Naive B cell (primary cell): ENCODE results near the gene SEMA5B. TPM values are rescaled to one million over a fixed set of nuclear protein-coding genes. Genes with fewer than 3 reads are reported as not detected.

Source experiments
- ATAC-seq, 2 donors: fragments of 150-1000 bp; cut with Tn5 transposase; 2 replicates each; pipeline ENCODE4 v1.10.0; 2021; ENCODE audit warnings: low read depth in 2 of 2, mild to moderate bottlenecking in 2 of 2, moderate library complexity in 2 of 2
- DNase-seq: peaks from one replicate; pipeline ENCODE4 v3.0.0; 2022
- H3K27ac Mint-ChIP-seq, 6 donors: one replicate each; pipeline ENCODE4 v1.8.0; 2020 to 2022; ENCODE audit warnings: mild to moderate bottlenecking in 6 of 6, mixed read lengths in 6 of 6, moderate library complexity in 5 of 6, inconsistent platforms in 2 of 6
- H3K27me3 Mint-ChIP-seq, 3 donors: one replicate each; pipeline ENCODE4 v1.8.0; 2021 to 2022; ENCODE audit warnings: mixed read lengths in 3 of 3, mild to moderate bottlenecking in 1 of 3
- H3K36me3 Mint-ChIP-seq, 2 donors: one replicate each; pipeline ENCODE4 v1.8.0; 2020 to 2022; ENCODE audit warnings: mixed read lengths in 2 of 2, inconsistent platforms in 1 of 2, mild to moderate bottlenecking in 1 of 2
- H3K4me1 Mint-ChIP-seq, 3 donors: one replicate each; pipeline ENCODE4 v1.8.0; 2020 to 2022; ENCODE audit warnings: mixed read lengths in 3 of 3, inconsistent platforms in 1 of 3, mild to moderate bottlenecking in 1 of 3, moderate library complexity in 1 of 3
- H3K4me3 Mint-ChIP-seq, 8 donors: one replicate each; pipeline ENCODE4 v1.8.0; 2020 to 2022; ENCODE audit warnings: mild to moderate bottlenecking in 8 of 8, mixed read lengths in 8 of 8, moderate library complexity in 8 of 8, inconsistent platforms in 2 of 8
- H3K9me3 Mint-ChIP-seq, 7 donors: one replicate each; pipeline ENCODE4 v1.8.0; 2020 to 2022; ENCODE audit warnings: mixed read lengths in 7 of 7, mild to moderate bottlenecking in 5 of 7, inconsistent platforms in 2 of 7, moderate library complexity in 1 of 7
- polyA plus RNA-seq, 6 donors: library from polyadenylated mRNA; unstranded; fragments of 300-500 nt; fragmentation: Illumina TruSeq; gene quantifications; one replicate each; pipeline ENCODE4 v1.2.3, GENCODE V29; 2021; ENCODE audit warnings: low read depth in 6 of 6

SEMA5B gene
- polyA plus RNA-seq, 6 donors from 2014 or later = not detected

DNA sequence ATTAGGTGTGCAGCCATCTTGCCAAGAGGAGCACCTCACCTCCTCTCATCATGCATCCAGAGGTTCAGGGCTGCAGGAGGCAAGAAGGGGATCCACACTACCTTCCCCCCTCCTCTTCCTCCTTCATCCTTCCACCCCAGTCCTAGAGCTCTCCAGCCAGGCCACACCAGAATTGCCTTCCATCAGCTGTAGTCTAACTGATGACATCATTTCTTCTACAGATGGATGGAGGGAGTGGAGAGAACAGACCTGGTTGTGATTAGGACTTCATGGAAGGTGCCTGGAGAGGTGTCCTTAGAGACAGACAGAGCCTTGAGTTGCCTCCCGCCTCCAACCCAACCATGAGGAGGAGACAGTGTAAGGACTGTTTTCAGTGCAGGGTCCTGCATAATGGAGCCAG is 14.9 kb downstream of the SEMA5B start:
- Mint-ChIP-seq H3K27me3 (peaks cover 12 to 53% (median 48%) of the 10 kb centered on the region in 3 donors), H3K4me3 (no peak overlapping the region), H3K4me1 (no peaks in the 10 kb centered on the region), H3K36me3 (peaks cover 0 to 10% of the 10 kb centered on the region in 2 donors), H3K27ac (no peak overlapping the region), H3K9me3 (peaks cover 0 to 1% (median 0%) of the 10 kb centered on the region in 7 donors)
- ATAC-seq (no peak), DNase-seq (no peak)

DNA sequence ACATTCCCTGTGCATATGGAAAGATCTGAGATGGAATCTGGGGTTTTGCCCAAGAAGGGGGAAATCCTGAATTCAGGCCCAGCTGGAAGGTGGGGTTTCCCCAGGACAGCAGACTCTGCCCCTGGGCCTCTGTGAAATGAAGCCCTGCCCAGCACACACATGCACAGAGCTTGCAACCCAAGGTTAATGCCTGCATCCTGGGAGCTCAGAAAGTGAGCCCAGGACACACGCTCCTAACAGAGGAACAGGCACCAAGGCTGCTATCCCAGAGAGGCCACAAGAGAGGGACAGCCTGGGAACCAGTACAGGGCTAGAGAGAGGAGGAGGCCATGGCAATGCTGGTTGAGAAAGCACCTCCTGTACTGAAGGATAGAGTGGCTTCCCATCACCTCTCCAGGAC is 16.1 kb downstream of the SEMA5B start:
- Mint-ChIP-seq H3K27ac (no peak overlapping the region), H3K27me3 (peaks cover 12 to 53% (median 43%) of the 10 kb centered on the region in 3 donors), H3K9me3 (peaks cover 0 to 1% (median 0%) of the 10 kb centered on the region in 7 donors), H3K36me3 (peaks cover 0 to 10% of the 10 kb centered on the region in 2 donors), H3K4me3 (no peak overlapping the region), H3K4me1 (no peaks in the 10 kb centered on the region)
- no peak for ATAC-seq
- DNase-seq = no peak

DNA sequence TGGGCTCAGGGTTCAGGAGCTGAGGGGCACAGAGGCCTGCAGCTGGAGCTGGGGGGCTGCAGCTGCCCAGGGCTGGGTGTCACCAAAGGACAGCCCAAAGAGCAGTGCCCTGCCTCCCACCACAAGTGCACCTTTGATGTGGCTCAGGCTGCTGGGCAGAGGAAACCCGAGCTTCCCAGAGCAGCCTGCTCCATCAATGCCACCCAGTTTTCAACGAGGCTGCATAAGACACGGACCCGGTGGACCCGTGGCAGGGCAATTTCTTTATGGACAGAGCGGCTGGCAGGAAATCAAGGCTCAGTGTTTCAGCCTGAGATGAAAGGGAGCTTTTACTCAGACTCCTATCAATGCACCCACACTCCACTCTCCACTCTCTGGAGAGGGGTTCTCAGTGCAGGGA is 18.7 kb downstream of the SEMA5B start:
- peaks cover 0 to 4% (median 0%) of the 10 kb centered on the region in 7 donors for H3K9me3 Mint-ChIP-seq
- peaks cover 0 to 10% of the 10 kb centered on the region in 2 donors for H3K36me3 Mint-ChIP-seq

DNA sequence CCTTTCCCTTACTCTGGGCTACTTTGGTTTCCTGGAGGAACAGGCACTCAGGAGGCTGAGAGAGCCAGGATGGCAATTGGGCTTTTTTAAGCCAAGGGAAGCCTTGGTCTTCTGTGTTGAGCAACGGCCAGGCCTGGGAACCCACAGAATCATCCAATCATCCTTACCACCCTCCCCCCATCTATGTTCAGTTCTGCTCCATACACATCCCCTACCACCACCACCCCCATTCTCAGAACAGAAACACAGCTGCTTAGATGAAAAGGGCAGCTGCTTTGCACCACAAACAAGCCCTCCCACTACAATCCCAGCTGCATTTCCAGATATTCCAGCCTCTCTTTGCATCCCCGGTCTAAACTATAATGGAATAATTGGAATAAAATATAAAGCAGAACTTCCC is 21.0 kb downstream of the SEMA5B start:
- Mint-ChIP-seq H3K27me3 (peaks cover 18 to 55% (median 47%) of the 10 kb centered on the region in 3 donors), H3K9me3 (peaks cover 0 to 3% (median 0%) of the 10 kb centered on the region in 7 donors), H3K4me3 (no peak overlapping the region), H3K36me3 (peaks cover 0 to 10% of the 10 kb centered on the region in 2 donors), H3K27ac (peak overlapping the region in 1 of 6 donors; percentile 45), H3K4me1 (no peaks in the 10 kb centered on the region)
- no peak for ATAC-seq
- DNase-seq = no peak

More for the DNA sequence above, 18.7 kb downstream of the SEMA5B start:
- Mint-ChIP-seq H3K27ac (no peak overlapping the region), H3K4me3 (no peak overlapping the region), H3K4me1 (no peaks in the 10 kb centered on the region), H3K27me3 (peaks cover 17 to 58% (median 49%) of the 10 kb centered on the region in 3 donors)
- ATAC-seq (no peak), DNase-seq (no peak)

DNA sequence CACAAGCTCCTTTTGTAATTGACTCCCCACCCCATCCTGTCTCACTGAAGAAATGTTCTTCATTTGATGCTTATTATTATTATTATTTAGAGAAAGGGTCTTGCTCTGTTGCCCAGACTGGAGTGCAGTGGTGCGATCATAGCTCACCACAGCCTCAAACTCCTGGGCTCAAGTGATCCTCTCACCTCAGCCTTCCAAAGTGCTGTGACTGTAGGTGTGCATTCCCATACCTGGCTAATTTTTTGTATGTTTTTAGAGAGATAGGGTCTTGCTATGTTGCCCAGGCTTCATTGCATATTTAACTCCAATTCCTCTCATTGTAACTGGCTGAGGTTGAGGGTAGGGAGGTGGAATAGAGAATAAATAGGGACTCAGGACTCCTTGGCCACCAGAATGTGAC is 22.3 kb downstream of the SEMA5B start:
- Mint-ChIP-seq H3K9me3 (peaks cover 0 to 3% (median 0%) of the 10 kb centered on the region in 7 donors), H3K4me3 (no peak overlapping the region), H3K4me1 (no peaks in the 10 kb centered on the region), H3K27ac (peak overlapping the region in 1 of 6 donors; percentile 6), H3K36me3 (peaks cover 0 to 5% of the 10 kb centered on the region in 2 donors), H3K27me3 (peaks cover 22 to 50% (median 47%) of the 10 kb centered on the region in 3 donors)
- no peak for ATAC-seq
- no peak for DNase-seq

DNA sequence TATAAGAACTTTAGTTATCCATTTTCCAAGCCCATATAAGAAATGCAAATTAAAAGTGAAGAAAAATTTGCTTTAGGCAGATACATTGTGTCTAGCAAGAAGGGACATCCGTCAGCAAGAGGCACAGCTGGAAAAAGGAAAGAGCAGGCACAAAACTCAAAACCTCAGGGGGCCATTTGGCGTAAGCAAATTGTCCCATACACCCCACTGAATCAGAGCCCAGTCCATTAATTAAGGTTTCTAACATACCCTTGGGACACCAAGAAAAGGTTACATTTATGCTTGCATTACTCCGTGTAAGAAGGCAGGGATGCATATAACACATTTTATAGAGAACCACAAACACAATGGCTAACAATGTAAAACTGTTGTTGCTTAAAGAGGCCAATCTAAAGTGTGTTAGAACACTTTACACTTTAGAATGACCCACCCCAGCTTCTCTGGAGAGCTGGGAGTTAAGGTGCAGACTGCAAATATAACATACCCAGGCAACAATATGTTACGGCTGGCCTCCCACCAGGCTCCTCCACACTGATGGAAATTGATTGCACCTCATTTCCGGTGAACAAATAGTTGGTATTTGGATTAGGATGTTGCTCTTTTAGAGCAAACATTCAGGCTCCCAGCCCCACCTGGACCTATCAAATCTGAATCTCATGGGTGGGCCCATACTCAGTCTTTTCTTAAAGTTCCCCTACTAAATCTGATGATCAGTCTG is 23.2 kb downstream of the SEMA5B start:
- H3K27me3 Mint-ChIP-seq = peaks cover 14 to 47% (median 40%) of the 10 kb centered on the region in 3 donors
- no peak for DNase-seq
- no peak for ATAC-seq
- H3K4me1 Mint-ChIP-seq = peaks cover 0 to 2% (median 0%) of the 10 kb centered on the region in 3 donors
- H3K36me3 Mint-ChIP-seq = no peaks in the 10 kb centered on the region
- H3K9me3 Mint-ChIP-seq = peaks cover 0 to 3% (median 0%) of the 10 kb centered on the region in 7 donors
- H3K27ac Mint-ChIP-seq = no peak overlapping the region
- no peak overlapping the region for H3K4me3 Mint-ChIP-seq

DNA sequence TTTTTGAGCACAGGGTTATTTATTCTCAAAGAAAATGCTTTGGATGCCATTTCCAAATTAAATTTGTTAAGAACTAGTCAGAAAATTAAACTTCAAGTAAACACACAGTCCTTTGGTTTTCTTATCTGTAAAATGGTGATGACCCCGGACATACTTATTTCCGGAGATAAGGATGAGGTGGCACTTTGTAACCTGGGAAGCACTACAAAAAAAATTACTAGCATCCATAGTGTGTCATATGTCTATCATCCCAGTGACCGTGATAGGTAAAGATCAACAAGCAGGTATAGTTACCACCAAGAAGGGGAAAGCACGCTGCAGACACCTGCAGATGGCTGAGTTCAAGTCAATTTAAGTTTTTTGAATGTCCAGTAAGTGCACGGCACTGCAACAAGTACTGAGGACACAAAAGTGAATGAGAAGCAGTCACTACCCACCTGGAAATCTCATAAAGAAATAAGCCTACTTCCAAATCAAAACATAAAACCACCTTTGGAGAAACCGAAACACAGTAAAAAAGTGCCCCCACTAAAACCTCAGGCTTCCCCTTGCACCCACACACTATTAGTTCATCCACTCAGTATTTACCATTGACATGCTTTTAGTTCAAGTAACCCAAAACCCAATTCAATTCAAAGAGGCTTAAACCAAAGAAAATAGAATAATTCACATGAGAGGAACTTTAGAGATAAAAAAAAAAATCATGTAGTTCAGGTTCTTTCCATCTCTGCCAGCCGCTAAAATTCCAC is 24.6 kb downstream of the SEMA5B start:
- ATAC-seq (no peak), DNase-seq (no peak)
- Mint-ChIP-seq H3K4me3 (no peak overlapping the region), H3K4me1 (peaks cover 0 to 2% (median under 1%) of the 10 kb centered on the region in 3 donors), H3K27me3 (peaks cover 17 to 38% (median 29%) of the 10 kb centered on the region in 3 donors), H3K27ac (no peak overlapping the region), H3K36me3 (no peaks in the 10 kb centered on the region), H3K9me3 (peaks cover 0 to 3% (median 0%) of the 10 kb centered on the region in 7 donors)

DNA sequence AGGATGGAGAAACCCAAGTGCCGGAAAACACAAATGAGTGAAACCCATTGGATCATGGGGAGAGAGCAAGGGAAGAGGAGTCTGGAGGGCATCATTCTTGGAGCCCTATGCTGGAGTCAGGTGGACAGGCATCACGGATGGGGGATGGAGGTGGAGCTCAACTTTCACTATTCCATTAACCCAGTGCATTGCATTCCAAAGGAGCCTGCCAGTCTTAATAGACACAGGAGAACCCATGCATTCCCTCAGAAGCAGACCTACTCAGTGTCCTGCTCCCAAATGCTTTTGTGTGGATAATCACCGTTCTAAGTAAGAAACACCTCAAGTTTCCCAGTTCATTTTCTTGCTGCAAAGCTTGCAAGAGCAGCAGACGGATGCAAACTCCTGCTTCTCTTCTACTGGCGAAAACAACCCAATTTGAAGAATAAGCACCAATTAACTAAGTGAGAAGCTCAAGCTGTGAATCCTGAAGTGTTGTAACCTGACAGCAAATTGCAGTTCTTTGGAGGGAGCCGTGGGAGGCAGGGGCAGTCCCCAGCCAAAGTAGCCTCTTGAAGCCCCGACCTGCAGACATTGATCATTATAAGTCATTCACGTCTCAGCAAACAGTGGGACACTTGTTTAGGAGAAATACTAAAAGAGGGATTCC is 25.3 kb downstream of the SEMA5B start:
- H3K4me1 Mint-ChIP-seq = peaks cover 0 to 3% (median 2%) of the 10 kb centered on the region in 3 donors
- no peak for ATAC-seq
- H3K4me3 Mint-ChIP-seq = no peak overlapping the region
- DNase-seq = no peak
- peaks cover 20 to 44% (median 35%) of the 10 kb centered on the region in 3 donors for H3K27me3 Mint-ChIP-seq
- no peaks in the 10 kb centered on the region for H3K36me3 Mint-ChIP-seq
- H3K27ac Mint-ChIP-seq = no peak overlapping the region
- H3K9me3 Mint-ChIP-seq = peaks cover 0 to 3% (median 0%) of the 10 kb centered on the region in 7 donors

DNA sequence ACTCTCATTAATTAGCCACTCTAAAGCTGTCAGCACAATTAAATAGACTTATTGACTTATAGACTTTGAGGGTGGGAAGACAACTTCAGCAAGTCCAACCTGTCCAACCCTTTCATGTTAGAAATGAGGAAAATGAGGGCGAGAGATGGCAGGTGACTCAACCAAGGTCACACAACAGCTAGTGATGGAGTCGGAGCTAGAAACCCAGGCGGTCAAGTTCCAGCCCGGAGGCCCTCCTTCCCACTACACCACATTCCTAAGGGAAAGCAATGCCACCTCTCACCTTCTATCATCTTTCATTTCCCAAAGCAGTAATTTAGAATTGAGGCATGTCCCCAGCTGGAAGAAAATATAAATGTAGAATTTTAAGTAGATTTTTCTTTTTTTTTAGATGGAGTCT is 28.7 kb downstream of the SEMA5B start:
- Mint-ChIP-seq H3K4me1 (peaks cover 0 to 3% (median 2%) of the 10 kb centered on the region in 3 donors), H3K27ac (no peak overlapping the region), H3K27me3 (peaks cover 20 to 56% (median 55%) of the 10 kb centered on the region in 3 donors), H3K4me3 (no peak overlapping the region), H3K36me3 (no peaks in the 10 kb centered on the region), H3K9me3 (no peaks in the 10 kb centered on the region)
- DNase-seq = no peak
- no peak for ATAC-seq

DNA sequence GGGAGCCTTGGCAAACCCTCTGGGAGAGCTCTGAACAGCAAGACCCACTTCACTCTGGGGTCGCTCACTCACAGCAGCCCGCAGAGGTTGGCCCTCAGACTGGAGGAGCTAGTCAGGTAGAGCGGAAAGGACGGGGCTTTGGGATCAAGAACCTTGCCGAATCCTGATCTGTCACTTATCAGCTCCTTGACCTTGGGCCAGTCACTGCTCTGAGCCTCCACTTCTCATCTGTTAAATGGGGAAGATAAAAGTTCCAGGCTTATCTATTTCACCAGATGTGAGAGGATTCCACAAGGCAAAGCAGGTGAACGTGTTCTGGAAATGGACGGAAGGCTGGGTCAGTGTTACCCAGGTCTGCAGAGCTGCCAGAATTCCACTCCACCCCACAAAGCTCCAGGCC is 29.4 kb downstream of the SEMA5B start:
- no peak for ATAC-seq
- Mint-ChIP-seq H3K27me3 (peaks cover 24 to 63% (median 59%) of the 10 kb centered on the region in 3 donors), H3K9me3 (no peaks in the 10 kb centered on the region), H3K36me3 (no peaks in the 10 kb centered on the region), H3K4me3 (no peak overlapping the region), H3K27ac (no peak overlapping the region), H3K4me1 (peaks cover 0 to 6% (median 2%) of the 10 kb centered on the region in 3 donors)
- DNase-seq = no peak

DNA sequence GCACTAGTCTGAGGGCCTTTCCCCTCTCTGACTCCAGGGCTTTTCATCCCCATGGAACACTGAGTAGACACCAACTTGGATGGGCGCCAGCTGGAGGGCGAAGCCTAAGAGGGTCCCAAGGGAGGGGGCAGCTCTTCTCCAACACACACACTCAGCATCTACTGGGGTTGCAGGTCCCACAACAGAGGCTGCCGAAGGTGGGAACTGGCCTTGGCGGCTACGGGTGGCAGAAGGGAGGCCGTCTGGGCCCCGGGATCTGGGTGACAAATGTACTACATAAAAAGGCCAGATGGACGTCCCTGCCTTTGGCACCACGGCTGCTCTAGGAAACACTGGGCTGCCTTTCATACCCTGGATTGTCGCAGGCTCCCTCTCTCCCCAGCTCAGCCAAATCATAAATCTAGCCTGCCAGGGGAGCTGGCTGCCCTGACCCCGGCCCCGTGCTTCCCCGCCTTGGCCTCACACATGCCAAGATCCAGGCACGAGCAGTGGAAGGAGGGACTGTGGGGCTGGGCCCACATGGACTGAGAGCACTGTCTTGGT is 31.5 kb downstream of the SEMA5B start:
- H3K27ac Mint-ChIP-seq = peak overlapping the region in 1 of 6 donors; percentile 49
- ATAC-seq = no peak
- H3K36me3 Mint-ChIP-seq = no peaks in the 10 kb centered on the region
- no peak for DNase-seq
- no peaks in the 10 kb centered on the region for H3K9me3 Mint-ChIP-seq
- peaks cover 0 to 6% (median 2%) of the 10 kb centered on the region in 3 donors for H3K4me1 Mint-ChIP-seq
- no peak overlapping the region for H3K4me3 Mint-ChIP-seq
- peaks cover 29 to 72% (median 67%) of the 10 kb centered on the region in 3 donors for H3K27me3 Mint-ChIP-seq

DNA sequence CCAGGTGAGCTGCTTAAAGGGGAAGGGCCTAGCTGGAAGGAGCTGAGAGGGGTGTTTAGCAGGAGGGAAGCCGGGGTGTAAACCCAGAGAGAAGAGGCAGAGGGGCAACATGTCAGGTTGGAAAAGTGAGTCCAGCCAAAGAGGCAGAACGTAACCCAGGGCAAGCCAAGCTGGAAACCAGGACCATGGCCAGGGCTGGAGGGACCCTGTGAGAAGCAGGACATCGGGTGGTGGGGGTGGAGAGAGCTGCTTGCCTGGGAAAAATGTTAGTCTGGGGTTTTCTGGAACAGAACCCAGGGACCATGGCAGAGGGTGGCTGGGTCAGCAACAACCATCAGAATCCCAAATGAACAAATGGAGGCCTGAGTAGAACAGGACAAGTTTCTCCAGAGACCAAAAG is 32.6 kb downstream of the SEMA5B start:
- no peak for DNase-seq
- H3K27ac Mint-ChIP-seq = peak overlapping the region in 2 of 6 donors; percentile 30 to 88
- peaks cover 36 to 77% (median 72%) of the 10 kb centered on the region in 3 donors for H3K27me3 Mint-ChIP-seq
- H3K4me1 Mint-ChIP-seq = peaks cover 0 to 6% (median 2%) of the 10 kb centered on the region in 3 donors
- no peak for ATAC-seq
- H3K36me3 Mint-ChIP-seq = no peaks in the 10 kb centered on the region
- H3K4me3 Mint-ChIP-seq = no peak overlapping the region
- no peaks in the 10 kb centered on the region for H3K9me3 Mint-ChIP-seq
